DND-41 (cell line): Measurements from ENCODE around the gene TNF.

ENCODE experiments used
- EZH2 ChIP-seq: IDR thresholded peaks from 3 replicates; pipeline ENCODE4 v1.6.1; 2012; ENCODE audit warnings: borderline replicate concordance, low read depth, mild to moderate bottlenecking, moderate library complexity, low read length, inconsistent platforms; ENCODE audit not compliant: severe bottlenecking
- TF ChIP-seq, protein P1 (sequence below): IDR thresholded peaks from 2 replicates; pipeline ENCODE4 v1.5.1; 2012; ENCODE audit warnings: borderline replicate concordance, low read length, moderate library complexity, mild to moderate bottlenecking; ENCODE audit not compliant: poor library complexity, severe bottlenecking; ENCODE audit errors: extremely low read depth

DNA sequence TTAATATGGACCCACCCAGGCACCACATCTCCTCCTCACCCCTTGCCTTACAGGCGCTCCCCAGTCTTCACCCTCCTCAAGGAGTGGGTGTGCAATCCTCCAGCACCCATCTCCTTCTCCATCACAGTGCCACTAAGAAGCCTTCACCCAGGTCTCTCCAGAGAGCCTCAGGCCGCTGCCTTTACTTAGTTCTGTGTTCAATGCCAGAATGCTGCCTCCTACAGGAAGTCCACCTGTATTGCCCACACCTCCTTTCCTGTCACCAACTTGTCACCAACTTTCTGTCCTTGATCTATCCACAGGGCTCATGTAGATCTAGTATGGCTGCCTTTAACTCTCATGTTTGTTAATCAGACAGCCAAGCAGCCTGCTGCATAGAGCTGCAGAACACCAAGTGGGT, 10.1 kb downstream of the TNF start:
- TF ChIP-seq, protein P1, sequence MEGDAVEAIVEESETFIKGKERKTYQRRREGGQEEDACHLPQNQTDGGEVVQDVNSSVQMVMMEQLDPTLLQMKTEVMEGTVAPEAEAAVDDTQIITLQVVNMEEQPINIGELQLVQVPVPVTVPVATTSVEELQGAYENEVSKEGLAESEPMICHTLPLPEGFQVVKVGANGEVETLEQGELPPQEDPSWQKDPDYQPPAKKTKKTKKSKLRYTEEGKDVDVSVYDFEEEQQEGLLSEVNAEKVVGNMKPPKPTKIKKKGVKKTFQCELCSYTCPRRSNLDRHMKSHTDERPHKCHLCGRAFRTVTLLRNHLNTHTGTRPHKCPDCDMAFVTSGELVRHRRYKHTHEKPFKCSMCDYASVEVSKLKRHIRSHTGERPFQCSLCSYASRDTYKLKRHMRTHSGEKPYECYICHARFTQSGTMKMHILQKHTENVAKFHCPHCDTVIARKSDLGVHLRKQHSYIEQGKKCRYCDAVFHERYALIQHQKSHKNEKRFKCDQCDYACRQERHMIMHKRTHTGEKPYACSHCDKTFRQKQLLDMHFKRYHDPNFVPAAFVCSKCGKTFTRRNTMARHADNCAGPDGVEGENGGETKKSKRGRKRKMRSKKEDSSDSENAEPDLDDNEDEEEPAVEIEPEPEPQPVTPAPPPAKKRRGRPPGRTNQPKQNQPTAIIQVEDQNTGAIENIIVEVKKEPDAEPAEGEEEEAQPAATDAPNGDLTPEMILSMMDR = peak; percentile 70
- TF ChIP-seq EZH2 = no peak
